OCI-LY1 (cell line): Measurements from ENCODE around the gene ADAMTSL1.

Source experiments
- EZH2 ChIP-seq: fragments of 200-600 bp; sonication (generic), shearing (Covaris generic); IDR thresholded peaks from 2 replicates; pipeline ENCODE4 v1.8.0; 2017; ENCODE audit warnings: borderline replicate concordance, mixed run types, mild to moderate bottlenecking, antibody characterized with exemption, low read length, moderate library complexity, mixed read lengths
- TF ChIP-seq, protein P1 (sequence below): fragments of 200-600 bp; sonication (generic), shearing (Covaris generic); IDR thresholded peaks from 2 replicates; pipeline ENCODE4 v1.5.1; 2017; ENCODE audit warnings: mild to moderate bottlenecking, antibody characterized with exemption, low read length, moderate library complexity, mixed read lengths

DNA sequence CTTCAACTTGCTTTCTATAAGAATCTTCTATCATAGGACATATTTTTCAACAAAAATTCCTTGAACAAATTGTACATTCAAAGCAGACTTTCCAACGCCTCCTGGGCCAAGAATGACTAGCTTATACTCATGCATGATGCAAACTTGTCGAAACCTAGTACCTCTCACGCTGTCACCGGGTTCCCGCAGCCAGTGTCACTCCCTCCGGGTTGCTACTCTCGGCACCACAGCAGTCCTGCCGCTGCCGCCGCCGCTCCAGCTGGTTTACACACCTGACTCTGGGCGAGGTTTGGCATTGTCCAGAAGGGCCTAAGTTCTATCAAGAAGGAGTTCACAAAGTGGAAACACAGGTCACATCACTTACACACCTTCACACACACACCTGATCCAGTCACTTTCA is 244.4 kb downstream of the ADAMTSL1 start:
- TF ChIP-seq EZH2 = no peak
- TF ChIP-seq, protein P1, sequence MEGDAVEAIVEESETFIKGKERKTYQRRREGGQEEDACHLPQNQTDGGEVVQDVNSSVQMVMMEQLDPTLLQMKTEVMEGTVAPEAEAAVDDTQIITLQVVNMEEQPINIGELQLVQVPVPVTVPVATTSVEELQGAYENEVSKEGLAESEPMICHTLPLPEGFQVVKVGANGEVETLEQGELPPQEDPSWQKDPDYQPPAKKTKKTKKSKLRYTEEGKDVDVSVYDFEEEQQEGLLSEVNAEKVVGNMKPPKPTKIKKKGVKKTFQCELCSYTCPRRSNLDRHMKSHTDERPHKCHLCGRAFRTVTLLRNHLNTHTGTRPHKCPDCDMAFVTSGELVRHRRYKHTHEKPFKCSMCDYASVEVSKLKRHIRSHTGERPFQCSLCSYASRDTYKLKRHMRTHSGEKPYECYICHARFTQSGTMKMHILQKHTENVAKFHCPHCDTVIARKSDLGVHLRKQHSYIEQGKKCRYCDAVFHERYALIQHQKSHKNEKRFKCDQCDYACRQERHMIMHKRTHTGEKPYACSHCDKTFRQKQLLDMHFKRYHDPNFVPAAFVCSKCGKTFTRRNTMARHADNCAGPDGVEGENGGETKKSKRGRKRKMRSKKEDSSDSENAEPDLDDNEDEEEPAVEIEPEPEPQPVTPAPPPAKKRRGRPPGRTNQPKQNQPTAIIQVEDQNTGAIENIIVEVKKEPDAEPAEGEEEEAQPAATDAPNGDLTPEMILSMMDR = no peak
